8988T (cell line): ENCODE measurements around the gene RAB3C.
A peak's percentile ranks its signal among the peaks of the same experiment; 100 is the strongest.

ENCODE experiments used
- DNase-seq: peaks from one replicate; pipeline ENCODE4 v3.0.0; 2011

RAB3C gene

DNA sequence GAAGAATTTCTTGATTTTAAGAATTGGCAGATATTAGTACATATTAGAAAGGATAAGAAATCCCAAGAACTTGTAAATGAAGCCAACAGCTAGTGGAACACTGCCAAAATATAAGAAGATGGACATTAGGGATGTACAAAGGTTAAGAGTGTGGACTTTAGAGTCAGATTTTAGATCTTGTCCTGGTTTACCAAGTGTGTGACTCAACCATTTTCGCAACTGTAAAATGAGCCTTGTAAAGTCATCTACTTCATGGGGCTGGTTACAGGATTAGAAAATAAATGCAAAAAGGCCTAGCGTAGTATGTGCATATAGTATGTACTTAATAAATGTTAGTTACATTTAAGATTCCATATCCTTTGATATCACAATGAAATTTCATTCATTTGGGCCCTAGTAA is 260.0 kb downstream of the RAB3C start:
- no peak for DNase-seq

DNA sequence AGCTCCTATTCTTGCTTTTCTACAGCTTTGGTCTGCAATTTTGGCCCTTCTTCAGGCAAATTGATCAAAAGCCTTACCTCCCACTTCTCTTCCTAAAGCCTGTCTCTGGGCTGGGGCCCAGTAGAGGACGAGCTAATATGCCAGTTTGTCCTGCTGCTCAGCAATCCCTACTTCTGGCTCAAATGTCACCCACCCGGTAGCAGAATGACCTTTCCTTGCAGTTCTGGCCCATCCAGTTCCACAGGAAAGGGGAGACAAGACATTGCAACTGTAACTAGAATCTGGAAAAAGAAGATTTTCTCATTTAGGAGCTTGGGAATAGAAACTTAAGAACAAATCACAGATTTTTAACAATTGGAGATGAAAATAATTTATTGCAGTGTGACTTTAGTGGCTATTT is 261.5 kb downstream of the RAB3C start:
- DNase-seq = no peak

DNA sequence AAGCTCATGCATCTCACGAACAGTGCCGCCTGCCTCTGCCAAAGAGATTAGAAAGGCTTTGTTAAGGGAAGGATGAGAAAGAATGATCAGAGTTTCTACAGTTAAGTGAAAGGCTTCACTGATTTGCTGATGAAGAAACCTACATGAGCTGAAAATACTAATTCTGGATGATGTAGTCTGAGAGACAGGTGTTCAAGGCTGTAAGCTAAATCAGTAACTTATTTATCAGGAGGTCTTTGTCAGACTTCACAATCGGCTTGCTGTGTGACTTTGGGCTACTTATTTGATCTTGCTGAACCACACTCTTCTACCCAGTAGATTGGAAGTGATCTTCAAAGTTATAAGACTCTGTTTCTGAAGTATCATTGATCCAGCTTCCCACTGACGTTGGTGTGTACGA is 264.2 kb downstream of the RAB3C start:
- no peak for DNase-seq

DNA sequence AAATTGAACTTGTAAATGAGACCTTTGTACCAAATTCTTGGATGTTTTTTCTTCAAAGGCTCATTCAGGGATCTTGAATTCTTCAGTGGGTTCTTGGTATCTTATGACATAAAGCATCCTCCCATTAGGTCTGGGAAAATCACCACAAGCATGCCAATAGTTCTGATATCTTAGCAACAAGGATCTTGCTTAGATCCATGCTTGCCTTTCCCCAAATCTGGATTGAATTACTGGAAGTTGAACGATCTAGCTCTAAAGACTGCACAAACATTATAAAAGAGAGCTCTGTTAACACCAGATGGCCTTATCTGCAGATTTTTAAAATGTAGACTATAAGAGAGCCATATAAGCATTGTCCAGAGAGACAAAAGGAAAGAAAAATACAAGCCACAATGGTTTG is 266.3 kb downstream of the RAB3C start:
- no peak for DNase-seq

DNA sequence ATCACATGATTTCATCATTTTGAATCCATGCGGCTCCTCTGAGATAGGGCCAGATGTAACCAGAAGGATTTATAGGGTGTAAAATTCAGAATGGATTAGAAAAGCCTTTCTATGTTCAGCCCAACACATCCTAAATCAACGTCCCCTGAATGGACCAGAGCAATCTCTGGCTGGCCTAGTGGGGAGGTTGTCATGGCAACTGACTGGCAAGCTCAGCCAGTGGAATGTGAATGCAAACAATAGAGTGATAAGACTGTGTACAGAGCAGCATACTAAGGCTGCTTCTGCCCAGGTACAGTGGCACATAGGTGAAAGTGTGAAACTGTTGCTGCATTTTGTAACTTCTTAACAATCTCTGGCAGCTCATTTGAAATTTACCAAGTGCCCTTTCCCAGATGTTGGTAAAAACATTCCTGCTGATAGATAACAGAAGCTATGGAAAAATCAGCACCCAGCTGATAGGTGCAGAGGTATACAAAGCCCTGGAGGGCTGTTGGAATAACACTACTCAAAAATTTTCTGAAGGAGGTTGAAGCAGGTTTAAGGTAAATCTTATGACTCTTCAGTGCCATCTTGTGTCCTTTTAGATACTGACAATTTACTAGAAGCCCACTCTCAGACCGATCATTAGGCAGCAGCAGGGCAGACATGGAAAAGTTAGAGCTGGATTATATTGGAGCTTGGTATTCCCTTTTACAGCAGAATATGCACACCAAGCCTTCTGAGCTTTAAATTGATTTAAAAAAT is 267.2 kb downstream of the RAB3C start:
- DNase-seq = no peak

DNA sequence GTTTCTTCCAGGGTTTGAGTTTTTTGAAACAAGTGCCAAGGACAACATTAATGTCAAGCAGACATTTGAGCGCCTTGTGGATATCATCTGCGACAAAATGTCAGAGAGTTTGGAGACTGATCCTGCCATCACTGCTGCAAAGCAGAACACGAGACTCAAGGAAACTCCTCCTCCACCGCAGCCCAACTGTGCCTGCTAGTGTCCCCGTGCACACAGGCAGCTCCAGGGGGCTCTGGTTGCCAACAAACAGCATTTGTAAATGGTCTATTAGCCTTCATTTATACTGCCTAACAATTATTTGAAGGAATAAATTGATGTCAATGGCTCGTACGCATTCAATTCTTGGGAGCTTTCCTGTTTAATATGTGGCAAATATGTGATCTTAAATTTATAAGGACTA is 268.3 kb downstream of the RAB3C start:
- no peak for DNase-seq

DNA sequence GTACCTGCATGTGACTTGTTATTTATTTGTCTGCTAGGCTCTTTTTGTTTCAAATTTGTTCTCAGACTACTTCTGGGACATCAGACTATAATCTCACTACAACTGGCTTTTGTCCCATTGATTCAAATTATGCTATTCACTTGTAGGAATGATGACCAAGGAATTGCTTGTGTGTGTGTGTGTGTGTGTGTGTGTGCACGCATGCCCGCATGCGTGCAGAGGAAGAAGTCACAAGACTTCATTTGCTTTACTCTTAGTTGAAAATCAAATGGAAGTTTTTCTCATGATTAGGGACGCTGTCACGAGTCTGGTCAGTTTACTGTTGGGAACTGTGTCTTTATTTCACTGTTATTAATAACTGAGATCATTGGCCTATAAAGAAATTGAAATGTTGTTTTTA is 268.7 kb downstream of the RAB3C start:
- no peak for DNase-seq

DNA sequence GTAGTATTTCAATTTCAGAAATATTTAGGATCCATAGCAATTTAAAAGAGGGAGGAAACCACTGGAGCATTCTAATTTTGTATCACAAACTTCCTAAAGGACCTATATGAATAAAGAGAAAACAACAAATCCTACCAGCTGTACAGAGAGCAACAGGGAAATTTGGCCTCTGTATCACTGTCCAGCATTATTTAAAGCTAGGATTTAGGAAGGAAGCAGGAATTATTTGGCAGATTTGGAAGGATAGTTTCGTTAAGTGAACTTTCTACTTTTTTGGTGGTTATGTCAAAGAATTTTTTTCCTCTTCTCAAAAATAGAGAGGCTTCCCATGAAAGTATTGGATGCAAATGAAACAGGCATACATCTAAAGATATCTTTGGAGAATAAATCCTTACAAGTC is 269.7 kb downstream of the RAB3C start:
- DNase-seq = no peak

DNA sequence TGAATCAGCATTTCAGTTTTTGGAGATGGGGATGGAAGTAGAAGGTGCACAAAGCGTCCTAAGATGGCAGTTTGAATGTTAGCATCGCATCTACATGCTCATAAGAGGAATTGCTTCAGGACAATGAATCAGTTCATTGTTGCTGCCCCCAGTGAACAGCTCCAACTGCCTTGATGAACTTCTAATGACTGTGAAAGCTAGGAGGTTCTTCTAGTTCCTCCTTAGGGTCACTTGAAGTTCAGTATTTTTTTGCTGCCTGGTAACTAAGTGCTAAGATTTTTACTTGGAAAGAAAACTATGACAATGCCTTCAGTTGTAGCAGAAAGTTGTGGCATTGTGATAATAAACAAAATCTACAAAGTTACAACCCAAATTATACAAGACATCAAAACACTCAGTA is 271.6 kb downstream of the RAB3C start:
- DNase-seq = no peak

DNA sequence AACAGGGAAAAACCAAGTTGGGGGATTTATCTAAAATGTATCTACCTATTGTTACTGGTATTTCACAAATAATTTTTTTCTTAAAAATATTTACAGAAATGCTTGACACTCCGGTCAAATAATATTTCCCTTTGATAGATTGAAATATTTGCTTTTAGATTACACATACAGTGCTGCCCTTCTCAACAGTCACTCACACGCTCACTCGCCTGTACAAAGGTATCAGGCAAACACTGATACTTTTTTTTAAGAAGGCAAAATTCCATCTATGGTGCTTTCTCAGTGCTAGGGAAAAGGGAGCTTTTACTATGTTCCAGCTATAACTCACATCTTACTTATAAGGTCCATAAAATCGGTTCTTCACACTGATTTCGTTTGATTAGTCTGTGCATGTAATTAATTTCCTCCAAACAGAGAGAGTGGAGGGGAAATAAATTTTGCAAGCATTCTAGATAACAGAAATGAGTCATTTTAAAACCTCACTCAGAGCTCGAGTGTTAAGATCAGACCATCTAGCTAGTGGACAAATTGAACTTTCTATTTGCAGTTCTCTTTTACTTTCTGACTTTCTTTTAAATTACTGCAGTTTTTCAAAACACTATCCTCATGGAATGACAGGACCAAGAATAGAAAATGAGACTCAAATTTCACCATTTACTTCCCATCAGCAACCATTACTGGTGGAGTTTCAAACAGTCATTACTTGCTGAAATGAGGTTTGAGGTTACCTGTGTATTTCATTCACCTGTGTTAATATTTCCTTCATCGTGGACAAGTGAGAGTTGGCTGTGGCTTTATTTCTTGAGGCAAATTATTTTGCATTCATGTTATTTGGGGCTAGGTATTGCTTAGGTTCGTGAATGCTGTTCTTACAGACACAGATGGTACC is 273.2 kb downstream of the RAB3C start:
- no peak for DNase-seq

DNA sequence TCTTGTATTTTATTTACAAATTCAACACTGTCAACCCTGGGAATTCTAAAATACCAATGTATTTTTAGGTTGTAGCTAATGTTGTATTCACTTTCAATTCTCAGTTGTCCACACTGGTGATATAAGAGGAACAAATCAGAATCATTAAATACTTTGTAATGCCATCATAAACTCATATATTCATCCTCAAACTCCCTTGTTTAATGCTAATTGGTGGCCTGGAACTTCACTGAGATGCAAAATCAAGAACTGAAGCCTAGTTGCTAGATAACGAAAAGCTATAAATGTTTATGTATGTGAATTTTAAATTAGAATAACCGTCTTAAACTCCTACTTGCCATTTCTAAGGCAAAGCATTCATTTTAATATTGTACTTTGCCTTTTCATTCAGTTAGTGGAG is 274.7 kb downstream of the RAB3C start:
- DNase-seq = no peak

DNA sequence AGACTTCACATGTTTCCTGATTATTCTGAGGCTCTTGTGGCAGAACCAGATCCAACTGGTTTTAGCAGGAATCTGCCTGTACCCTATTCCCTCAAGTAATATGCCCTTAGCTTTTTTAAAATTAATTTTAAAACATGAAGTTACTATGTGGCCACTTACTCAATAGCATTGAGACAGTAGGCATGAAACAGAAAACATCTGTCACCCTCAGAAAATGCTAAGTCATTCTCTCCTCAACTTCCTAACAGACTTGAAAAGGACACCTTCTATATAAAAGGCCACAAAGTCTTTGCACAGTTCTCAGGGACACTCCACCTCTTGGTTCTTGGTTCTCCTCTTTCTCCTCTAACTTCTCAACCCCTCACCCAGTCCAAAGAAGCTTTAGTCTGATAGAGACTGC is 277.8 kb downstream of the RAB3C start:
- no peak for DNase-seq

DNA sequence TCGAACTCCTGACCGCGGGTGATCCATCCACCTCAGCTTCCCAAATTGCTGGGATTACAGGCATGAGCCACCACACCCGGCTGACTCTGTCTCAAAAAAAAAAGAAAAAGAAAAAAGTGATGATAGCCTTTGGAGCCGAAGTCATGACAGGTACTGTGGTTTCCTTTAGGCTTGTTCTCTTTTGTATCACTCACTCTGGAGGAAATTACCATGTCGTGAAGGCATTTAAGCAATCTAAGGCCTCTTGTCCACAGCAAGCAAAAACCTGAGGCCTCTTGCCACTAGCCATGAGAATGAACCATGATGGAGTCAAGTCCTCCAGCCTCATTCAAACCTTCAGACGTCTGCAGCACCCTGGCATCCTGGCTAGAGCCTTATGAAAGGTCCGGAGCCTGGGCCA is 286.1 kb downstream of the RAB3C start:
- DNase-seq = no peak

DNA sequence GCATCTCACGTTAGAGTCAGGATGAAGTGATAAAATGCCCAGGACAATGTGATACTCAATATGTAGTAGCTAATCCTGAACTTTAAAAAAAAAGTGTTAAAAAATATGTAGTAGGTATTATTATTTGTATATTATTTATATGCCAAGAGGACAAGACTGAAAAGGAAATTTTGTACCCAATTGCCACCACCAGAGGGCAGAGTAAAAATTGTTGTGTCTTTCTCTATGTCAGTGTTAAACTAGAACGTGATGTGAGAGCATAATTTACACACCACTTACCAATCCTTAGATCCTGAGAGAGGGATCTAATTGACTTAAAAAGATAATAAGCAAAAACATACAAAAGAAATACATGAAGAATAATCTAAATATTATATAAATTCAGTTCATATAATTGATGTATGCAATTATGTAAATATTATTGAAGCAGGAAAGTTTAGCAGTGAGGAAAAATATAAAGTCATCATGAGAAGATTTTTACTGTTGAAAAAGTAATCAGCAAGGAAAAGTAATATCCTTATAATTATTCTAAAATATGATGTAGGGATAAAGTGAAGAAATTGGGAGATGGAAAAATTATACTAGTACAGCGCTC is 288.9 kb downstream of the RAB3C start:
- DNase-seq = no peak

DNA sequence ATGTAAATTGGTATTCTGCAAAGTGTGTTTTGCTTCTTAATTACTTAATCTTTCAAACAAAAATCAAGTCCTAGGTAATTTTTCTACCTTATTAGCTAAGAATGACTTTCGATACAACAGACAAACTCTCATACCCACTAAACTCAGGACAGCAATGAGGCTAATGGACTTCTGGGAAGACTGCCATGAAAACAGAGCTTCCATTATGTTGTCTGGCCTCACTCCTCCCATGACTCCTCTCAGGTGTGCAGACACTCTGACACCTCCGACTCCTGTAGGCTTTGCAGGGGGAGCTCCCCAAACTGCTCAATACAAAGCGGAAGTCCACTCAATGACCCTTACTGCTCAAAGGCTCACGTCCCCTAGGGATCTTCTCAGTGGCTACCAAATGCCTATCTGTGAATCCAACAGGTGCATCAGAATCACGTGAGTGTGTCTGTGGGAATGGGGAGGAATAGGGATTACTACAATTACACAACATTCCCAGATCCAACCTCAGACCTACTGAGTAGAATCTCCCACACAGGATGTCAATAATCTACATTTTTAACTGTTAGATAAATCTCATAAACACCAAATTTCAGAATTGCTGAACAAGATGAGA is 289.9 kb downstream of the RAB3C start:
- no peak for DNase-seq

DNA sequence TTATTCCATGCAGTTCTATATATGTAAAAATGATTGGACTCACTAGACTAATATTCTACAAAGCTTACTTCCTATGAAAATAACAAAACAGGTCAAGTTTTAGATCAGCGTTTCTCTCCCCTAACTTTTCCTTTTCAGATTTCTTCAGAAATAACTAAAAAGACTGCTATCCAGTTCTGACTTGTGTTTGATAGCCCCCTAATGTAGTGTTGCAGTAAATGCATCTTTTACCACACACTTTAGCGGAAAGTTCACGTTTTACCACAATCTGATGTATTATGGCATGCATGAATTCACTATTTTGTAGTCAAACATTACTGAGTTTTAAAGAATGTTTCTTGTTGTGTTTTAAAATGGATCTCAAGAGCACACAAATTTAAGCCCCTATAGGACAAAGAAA is 292.7 kb downstream of the RAB3C start:
- no peak for DNase-seq

DNA sequence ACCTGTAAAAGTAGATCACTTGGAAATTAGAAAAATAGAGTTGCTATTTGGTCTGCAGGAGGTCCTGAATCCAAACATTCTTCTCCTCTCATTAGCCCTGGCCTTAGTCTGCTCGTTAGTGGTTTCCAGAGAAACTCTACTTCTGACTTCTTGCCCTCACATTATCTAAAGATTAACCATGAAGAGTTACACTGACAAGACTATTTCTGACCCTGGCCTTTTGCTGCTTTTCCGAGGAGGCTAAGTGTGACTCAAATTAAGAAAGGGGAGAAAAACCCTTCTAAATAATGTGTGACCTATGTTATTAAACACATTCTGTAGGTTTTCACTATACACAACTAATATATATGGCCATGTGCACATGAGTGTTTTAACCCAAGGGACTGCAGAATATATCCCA is 302.4 kb downstream of the RAB3C start:
- no peak for DNase-seq

DNA sequence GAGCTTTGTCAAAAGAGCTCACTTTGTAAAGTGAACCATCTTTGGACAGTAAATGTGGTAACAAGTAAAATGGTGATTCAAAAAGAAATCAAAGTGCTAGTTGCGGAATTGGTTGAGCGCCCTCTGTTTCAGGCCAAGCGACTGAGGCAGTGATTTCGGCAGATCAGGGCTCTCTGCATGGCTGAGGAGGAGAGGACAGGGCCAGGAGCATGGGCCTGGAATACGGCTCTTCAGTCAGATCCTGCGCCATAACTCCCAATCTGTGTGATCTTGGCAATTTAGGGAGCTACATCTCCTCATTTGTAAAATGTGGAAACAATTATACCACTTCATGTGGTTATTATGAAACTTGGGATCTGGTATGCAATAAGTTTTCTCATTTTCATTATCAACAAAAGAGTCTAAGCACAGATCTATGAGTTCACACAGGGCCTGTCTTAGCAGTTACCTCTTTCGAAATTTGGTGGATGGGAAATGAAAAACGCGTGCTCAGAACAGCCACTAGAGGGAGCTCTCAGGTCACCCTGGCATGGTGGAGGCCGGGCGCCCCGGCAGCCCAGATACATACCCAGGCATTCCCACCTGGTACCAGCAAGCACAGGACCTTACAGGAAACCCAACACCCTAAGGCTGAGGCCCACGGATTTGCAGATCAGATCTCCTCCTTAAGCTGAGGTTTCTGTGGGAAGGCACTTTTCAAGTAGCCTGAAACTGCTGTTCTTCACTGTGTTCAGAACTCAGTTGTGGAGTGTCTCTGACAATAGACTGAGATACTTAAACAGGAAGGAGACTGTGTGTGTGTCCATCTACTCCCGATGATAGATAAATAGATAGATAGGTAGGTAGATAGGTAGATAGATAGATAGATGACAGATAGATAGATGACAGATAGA is 303.7 kb downstream of the RAB3C start:
- DNase-seq = peak; percentile 40

DNA sequence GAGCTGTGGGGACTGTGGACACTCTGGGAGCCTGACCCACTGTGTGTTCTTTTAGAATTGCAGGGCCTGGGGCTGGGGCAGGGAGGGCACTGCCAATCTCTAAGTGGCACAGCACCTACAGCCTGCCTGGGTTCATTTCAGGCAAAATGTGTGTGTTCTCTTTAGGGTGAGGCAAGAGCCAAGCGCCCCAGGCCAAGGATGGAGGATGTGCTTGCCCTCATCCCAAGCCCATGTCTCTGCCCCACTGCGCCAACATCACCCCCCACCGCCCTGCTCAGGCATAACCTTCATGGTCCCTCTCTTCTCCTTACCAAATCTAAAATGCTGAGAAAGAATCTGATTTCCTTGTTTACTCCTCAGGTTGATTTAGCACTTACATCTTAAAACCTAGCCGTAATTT is 304.4 kb downstream of the RAB3C start:
- no peak for DNase-seq

DNA sequence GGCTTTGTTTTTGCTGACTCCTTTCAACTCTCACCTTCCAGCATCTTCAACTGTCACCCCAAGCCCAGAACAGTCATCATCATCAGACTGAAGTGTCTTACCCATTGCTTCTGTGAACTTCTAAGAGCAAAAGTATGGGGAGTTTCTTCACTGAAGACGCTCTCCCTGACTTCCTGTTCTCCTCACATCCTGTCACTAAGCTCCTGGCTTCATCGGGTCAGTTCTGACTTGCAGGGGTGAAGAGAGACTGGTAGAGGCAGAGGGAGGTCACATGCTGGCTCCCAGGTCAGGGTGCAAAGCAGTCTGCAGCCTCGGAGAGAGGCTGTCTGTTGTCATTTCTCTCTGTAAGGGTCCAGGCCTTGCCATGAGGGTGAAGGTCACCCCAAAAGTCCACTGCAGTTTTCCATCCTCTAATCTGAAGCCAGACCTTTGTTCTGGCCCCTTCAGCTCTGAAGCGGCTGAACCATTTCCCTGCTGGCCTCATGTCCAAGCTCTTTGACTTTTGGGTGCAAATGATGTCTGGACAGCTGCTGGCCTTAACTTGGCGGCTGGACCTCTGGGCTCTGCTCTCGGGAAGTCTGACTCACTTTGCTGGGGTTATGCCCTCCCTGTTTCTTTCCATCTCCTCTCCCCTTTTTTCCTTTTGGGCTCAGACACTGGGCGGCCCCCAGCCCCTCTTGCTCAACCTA is 305.0 kb downstream of the RAB3C start:
- DNase-seq = no peak

DNA sequence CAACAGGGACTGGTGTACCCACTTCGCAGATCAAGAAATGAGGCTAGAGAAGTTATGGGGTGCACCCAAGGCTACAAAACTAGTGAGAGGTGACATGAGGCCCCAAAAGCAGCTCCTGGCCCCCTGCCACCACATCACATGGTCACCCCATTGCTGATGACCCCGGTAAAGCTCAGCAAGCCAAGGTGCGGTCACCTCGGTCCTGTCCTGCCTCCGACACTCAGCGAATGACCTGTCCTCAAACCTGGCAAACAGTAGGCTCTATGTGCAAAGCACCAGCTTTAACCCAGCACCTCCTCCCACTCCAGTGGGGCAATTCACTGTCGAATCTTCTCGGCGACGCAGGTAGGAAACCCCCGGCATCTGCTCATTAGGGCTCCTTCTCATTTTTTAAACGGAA is 307.4 kb downstream of the RAB3C start:
- no peak for DNase-seq

DNA sequence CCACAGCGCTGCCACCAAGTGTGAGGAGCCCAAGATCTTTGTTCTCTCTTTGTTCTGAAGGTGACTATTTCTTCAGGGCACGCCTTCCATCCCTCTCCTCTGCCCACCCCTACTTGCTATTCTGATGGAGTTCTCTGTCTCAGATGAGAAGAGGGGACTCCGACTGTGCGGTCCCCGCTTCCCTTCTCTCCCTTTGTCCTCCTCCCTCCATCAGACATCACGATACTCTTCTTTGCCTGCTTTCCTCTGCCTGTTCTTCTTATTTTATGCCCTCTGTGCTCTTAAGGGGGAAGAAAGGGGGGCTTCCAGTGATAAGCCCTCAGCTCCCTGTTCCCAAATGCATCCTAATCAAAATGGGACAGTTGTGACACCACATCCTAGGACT is 307.8 kb downstream of the RAB3C start:
- no peak for DNase-seq
